K562 (cell line): ENCODE data around the gene ELP5. TPM values are rescaled to one million over a fixed set of nuclear protein-coding genes. Genes with fewer than 3 reads are reported as not detected.

Source experiments
- ATF1 ChIP-seq, 2 experiments: fragments of 450-650 bp in 1 of 2; IDR thresholded peaks; 2 replicates each; pipeline ENCODE4 v1.6.1; 2016; ENCODE audit warnings: missing compliant biosample characterization in 1 of 2, missing genetic modification characterization in 1 of 2
- C11orf30 ChIP-seq: fragments of 450-650 bp; IDR thresholded peaks from 2 replicates; pipeline ENCODE4 v1.6.1; 2016; ENCODE audit warnings: low read depth, mild to moderate bottlenecking
- EP300 ChIP-seq: IDR thresholded peaks from 2 replicates; pipeline ENCODE4 v1.6.1; 2012; ENCODE audit warnings: low read length, improper control_type of control experiment
- GTF2E2 ChIP-seq: fragments of 200-800 bp; sonication (Bioruptor generic); IDR thresholded peaks from 2 replicates; pipeline ENCODE4 v1.6.1; 2016; ENCODE audit warnings: missing genetic modification characterization, missing compliant biosample characterization
- HDAC1 ChIP-seq, 2 experiments: fragments of 450-650 bp; IDR thresholded peaks; 2 replicates each; pipeline ENCODE4 v1.6.1; 2016 to 2017; ENCODE audit warnings: inconsistent platforms in 1 of 2, mild to moderate bottlenecking in 1 of 2, moderate library complexity in 1 of 2
- JUN ChIP-seq, 2 experiments: sonication (generic) in 1 of 2; formaldehyde crosslinking in 1 of 2; IDR thresholded peaks; 2 replicates each; pipeline versions ENCODE4 v1.6.1 to v1.8.0; 2012 to 2022; ENCODE audit warnings: borderline replicate concordance in 2 of 2, mild to moderate bottlenecking in 2 of 2, improper control_type of control experiment in 1 of 2, low read depth in 1 of 2, low read length in 1 of 2, missing genetic modification reagents in 1 of 2
- MYBL2 ChIP-seq, 2 experiments: fragments of 450-650 bp in 1 of 2; sonication (generic) in 1 of 2; formaldehyde crosslinking in 1 of 2; IDR thresholded peaks; 2 replicates each; pipeline versions ENCODE4 v1.6.1 to v1.8.1; 2017 to 2022; ENCODE audit warnings: borderline replicate concordance in 1 of 2, inconsistent platforms in 1 of 2, low read depth in 1 of 2, mild to moderate bottlenecking in 1 of 2, missing genetic modification reagents in 1 of 2, moderate library complexity in 1 of 2
- POLR3A ChIP-seq: IDR thresholded peaks from 2 replicates; pipeline ENCODE4 v1.6.1; 2011; ENCODE audit warnings: borderline replicate concordance, mild to moderate bottlenecking, moderate library complexity; ENCODE audit not compliant: insufficient read length, insufficient read depth; ENCODE audit errors: extremely low read depth
- RB1 ChIP-seq: fragments of 450-650 bp; IDR thresholded peaks from 2 replicates; pipeline ENCODE4 v1.6.1; 2017; ENCODE audit warnings: low read depth, mild to moderate bottlenecking
- SMC3 ChIP-seq: conservative IDR thresholded peaks from 2 replicates; pipeline ENCODE4 v1.6.1; 2011; ENCODE audit warnings: low read depth, low read length, improper control_type of control experiment; ENCODE audit not compliant: insufficient read depth
- ZBTB8A ChIP-seq: fragments of 450-650 bp; IDR thresholded peaks from 2 replicates; pipeline ENCODE4 v1.6.1; 2018; ENCODE audit warnings: mild to moderate bottlenecking, moderate library complexity; ENCODE audit not compliant: partially characterized antibody
- ZNF263 ChIP-seq: sonication (generic); formaldehyde crosslinking; IDR thresholded peaks from 2 replicates; pipeline ENCODE4 v1.8.0; 2022; ENCODE audit warnings: mild to moderate bottlenecking, missing genetic modification reagents, borderline replicate concordance
- ZNF76 ChIP-seq: fragments of 250-450 bp; sonication (Bioruptor Pico); IDR thresholded peaks from 2 replicates; pipeline ENCODE4 v1.4.0; 2020; ENCODE audit warnings: mild to moderate bottlenecking, moderate library complexity, borderline replicate concordance
- polyA plus RNA-seq, 8 experiments: library from polyadenylated mRNA; depleted of rRNA in 4 of 8; stranded (reverse) in 5 of 8; unstranded in 3 of 8; fragments of >200 nt; fragmentation: Nextera tagmentation in 2 of 8; fragmentation: Illumina TruSeq in 1 of 8; extraction: Ambion mirVana in 2 of 8; extraction: Trizol in 1 of 8; gene quantifications; 2 replicates each; pipeline versions ENCODE4 v1.2.1 to v1.2.3, GENCODE V29; 2011 to 2014; ENCODE audit warnings: inconsistent platforms in 1 of 8, missing spikeins in 1 of 8
- total RNA-seq, 7 experiments: library from RNA; depleted of rRNA in 6 of 7; stranded (reverse); fragments of >200 nt in 6 of 7; fragmentation: Illumina TruSeq in 2 of 7; extraction: Trizol in 2 of 7; gene quantifications; 2 replicates each; pipeline versions ENCODE4 v1.2.1 to v1.2.3, GENCODE V29; 2011 to 2021; ENCODE audit warnings: low replicate concordance in 1 of 7
- TF ChIP-seq, protein P1 (sequence below): fragments of 450-650 bp; IDR thresholded peaks from 2 replicates; pipeline ENCODE4 v1.6.1; 2017; ENCODE audit warnings: antibody characterized with exemption, mild to moderate bottlenecking
- TF ChIP-seq, protein P2 (sequence below): fragments of 450-650 bp; formaldehyde crosslinking; IDR thresholded peaks from 2 replicates; pipeline ENCODE4 v1.4.0; 2022; ENCODE audit warnings: mild to moderate bottlenecking, moderate library complexity
- TF ChIP-seq, protein P3 (sequence below): fragments of 450-650 bp; IDR thresholded peaks from 2 replicates; pipeline ENCODE4 v1.6.1; 2018; ENCODE audit not compliant: partially characterized antibody

Gene ELP5
- total and polyA plus RNA-seq, 9 of the 15 experiments (the other 6 are each of a cell fraction or from before 2014, with no cell fraction given) = 25.7 to 77.9 (median 52.9) TPM

DNA sequence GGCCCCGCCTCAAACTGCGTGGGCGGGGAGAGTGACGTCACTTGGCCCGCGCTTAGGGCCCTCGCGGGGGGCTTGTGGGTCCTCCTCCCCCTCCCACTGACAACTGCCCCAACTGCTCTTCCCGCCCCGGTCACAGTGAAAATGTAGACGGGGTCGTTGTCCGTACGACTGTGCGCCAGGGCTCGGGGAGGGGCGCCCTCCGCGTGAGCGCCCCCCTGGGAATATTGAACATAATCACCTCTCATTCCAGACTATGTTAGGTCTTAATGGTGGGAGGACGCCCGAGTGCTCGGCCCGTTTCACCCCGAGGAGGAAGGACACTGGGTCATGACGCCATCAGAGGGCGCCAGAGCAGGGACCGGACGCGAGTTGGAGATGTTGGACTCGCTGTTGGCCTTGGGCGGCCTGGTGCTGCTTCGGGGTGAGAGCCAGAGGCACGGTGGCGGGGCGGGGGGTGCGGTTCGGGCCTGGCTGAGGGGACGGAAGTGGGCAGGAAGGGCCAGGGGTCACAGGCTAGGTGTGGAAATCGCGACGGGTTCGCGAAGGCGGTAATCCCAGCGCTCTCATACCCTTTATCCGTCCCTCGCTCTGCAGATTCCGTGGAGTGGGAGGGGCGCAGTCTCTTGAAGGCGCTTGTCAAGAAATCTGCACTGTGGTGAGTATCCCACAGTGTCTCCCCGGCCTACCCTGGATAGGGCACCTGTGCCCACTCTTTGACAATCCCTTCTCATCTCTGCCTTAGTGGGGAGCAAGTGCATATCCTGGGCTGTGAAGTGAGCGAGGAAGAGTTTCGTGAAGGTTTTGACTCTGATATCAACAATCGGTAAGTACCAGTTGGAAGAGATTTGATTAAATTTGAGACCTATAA lies at the start of gene ELP5 (continued):
- TF ChIP-seq, protein P1, sequence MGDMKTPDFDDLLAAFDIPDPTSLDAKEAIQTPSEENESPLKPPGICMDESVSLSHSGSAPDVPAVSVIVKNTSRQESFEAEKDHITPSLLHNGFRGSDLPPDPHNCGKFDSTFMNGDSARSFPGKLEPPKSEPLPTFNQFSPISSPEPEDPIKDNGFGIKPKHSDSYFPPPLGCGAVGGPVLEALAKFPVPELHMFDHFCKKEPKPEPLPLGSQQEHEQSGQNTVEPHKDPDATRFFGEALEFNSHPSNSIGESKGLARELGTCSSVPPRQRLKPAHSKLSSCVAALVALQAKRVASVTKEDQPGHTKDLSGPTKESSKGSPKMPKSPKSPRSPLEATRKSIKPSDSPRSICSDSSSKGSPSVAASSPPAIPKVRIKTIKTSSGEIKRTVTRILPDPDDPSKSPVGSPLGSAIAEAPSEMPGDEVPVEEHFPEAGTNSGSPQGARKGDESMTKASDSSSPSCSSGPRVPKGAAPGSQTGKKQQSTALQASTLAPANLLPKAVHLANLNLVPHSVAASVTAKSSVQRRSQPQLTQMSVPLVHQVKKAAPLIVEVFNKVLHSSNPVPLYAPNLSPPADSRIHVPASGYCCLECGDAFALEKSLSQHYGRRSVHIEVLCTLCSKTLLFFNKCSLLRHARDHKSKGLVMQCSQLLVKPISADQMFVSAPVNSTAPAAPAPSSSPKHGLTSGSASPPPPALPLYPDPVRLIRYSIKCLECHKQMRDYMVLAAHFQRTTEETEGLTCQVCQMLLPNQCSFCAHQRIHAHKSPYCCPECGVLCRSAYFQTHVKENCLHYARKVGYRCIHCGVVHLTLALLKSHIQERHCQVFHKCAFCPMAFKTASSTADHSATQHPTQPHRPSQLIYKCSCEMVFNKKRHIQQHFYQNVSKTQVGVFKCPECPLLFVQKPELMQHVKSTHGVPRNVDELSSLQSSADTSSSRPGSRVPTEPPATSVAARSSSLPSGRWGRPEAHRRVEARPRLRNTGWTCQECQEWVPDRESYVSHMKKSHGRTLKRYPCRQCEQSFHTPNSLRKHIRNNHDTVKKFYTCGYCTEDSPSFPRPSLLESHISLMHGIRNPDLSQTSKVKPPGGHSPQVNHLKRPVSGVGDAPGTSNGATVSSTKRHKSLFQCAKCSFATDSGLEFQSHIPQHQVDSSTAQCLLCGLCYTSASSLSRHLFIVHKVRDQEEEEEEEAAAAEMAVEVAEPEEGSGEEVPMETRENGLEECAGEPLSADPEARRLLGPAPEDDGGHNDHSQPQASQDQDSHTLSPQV = no peak
- TF ChIP-seq HDAC1 (IDR thresholded peaks at IDR 0.05) (peak in 1 of 2 experiments; percentile 90; a peak in 1 of 4 replicates), ZBTB8A (no peak), ZNF76 (CRISPR knock-in tag) (no peak), GTF2E2 (peak; percentile 57; the same call in 1 of the 2 replicates), ZNF263 (peak; percentile 99), JUN (IDR thresholded peaks at IDR 0.05; ENCODE audit: borderline replicate concordance, low read depth, low read length) (peak; percentile 70), JUN (CRISPR knock-in tag; IDR thresholded peaks at IDR 0.05; ENCODE audit: borderline replicate concordance) (no peak), RB1 (0 out of 2 replicates have a peak, but pooled peaks have one; percentile 35), C11orf30 (peak; percentile 73), ATF1 (CRISPR knock-in tag; IDR thresholded peaks at IDR 0.05) (peak; percentile 87), ATF1 (tag; IDR thresholded peaks at IDR 0.05) (peak; percentile 99), POLR3A (no peak), MYBL2 (IDR thresholded peaks at IDR 0.05; ENCODE audit: low read depth) (peak; percentile 37; the same call in 1 of the 2 replicates), MYBL2 (CRISPR knock-in tag; IDR thresholded peaks at IDR 0.05; ENCODE audit: borderline replicate concordance) (no peak), EP300 (0 out of 2 replicates have a peak, but pooled peaks have one; percentile 1), SMC3 (0 out of 2 replicates have a peak, but pooled peaks have one; percentile 2)
- TF ChIP-seq, protein P2, sequence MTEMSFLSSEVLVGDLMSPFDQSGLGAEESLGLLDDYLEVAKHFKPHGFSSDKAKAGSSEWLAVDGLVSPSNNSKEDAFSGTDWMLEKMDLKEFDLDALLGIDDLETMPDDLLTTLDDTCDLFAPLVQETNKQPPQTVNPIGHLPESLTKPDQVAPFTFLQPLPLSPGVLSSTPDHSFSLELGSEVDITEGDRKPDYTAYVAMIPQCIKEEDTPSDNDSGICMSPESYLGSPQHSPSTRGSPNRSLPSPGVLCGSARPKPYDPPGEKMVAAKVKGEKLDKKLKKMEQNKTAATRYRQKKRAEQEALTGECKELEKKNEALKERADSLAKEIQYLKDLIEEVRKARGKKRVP (CRISPR knock-in tag) = no peak
- TF ChIP-seq, protein P3, sequence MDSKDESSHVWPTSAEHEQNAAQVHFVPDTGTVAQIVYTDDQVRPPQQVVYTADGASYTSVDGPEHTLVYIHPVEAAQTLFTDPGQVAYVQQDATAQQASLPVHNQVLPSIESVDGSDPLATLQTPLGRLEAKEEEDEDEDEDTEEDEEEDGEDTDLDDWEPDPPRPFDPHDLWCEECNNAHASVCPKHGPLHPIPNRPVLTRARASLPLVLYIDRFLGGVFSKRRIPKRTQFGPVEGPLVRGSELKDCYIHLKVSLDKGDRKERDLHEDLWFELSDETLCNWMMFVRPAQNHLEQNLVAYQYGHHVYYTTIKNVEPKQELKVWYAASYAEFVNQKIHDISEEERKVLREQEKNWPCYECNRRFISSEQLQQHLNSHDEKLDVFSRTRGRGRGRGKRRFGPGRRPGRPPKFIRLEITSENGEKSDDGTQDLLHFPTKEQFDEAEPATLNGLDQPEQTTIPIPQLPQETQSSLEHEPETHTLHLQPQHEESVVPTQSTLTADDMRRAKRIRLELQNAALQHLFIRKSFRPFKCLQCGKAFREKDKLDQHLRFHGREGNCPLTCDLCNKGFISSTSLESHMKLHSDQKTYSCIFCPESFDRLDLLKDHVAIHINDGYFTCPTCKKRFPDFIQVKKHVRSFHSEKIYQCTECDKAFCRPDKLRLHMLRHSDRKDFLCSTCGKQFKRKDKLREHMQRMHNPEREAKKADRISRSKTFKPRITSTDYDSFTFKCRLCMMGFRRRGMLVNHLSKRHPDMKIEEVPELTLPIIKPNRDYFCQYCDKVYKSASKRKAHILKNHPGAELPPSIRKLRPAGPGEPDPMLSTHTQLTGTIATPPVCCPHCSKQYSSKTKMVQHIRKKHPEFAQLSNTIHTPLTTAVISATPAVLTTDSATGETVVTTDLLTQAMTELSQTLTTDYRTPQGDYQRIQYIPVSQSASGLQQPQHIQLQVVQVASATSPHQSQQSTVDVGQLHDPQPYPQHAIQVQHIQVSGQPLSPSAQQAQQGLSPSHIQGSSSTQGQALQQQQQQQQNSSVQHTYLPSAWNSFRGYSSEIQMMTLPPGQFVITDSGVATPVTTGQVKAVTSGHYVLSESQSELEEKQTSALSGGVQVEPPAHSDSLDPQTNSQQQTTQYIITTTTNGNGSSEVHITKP = peak; percentile 65
